ENCODE data around the gene RPTOR. TPM values are rescaled to one million over a fixed set of nuclear protein-coding genes. Genes with fewer than 3 reads are reported as not detected.

Gene RPTOR
- polyA plus RNA-seq, 1 donor from 2014 or later: 8.0 TPM

- Histone ChIP-seq H2AFZ (ENCODE audit: low read depth, low read length) (no peak overlapping the region), H3K9me2 (ENCODE audit: insufficient read depth, low read length) (no peaks in the 10 kb centered on the region), H3K36me3 (ENCODE audit: insufficient read depth, low read length) (no peaks in the 10 kb centered on the region), H3K4me2 (ENCODE audit: low read length) (no peak overlapping the region), H3K27ac (ENCODE audit: low read length) (no peak overlapping the region), H3K27me3 (ENCODE audit: insufficient read depth, low read depth, low read length) (no peaks in the 10 kb centered on the region), H4K20me1 (ENCODE audit: insufficient read depth) (no peaks in the 10 kb centered on the region), H3K4me3 (ENCODE audit: low read length) (no peak overlapping the region), H3F3A (ENCODE audit: insufficient read depth, low read length, poor library complexity, severe bottlenecking) (no peaks in the 10 kb centered on the region), H3K9ac (ENCODE audit: low read length) (no peak overlapping the region), H3K79me2 (replicated peaks; ENCODE audit: insufficient read depth, low read length) (peaks cover 5% of the 10 kb centered on the region), H3K9me3 (ENCODE audit: low read length) (no peaks in the 10 kb centered on the region)
- TF ChIP-seq TAF1 (IDR thresholded peaks at IDR 0.05; ENCODE audit: low read depth) (no peak), EP300 (conservative IDR thresholded peaks at IDR 0.05; ENCODE audit: poor library complexity, severe bottlenecking) (no peak), RAD21 (conservative IDR thresholded peaks at IDR 0.05) (no peak), EZH2 (IDR thresholded peaks at IDR 0.05; ENCODE audit: borderline replicate concordance, insufficient read depth, low read length, poor library complexity, severe bottlenecking) (no peak), POLR2AphosphoS5 (IDR thresholded peaks at IDR 0.05) (no peak), REST (IDR thresholded peaks at IDR 0.05; ENCODE audit: borderline replicate concordance) (no peak), MXI1 (conservative IDR thresholded peaks at IDR 0.05; ENCODE audit: poor library complexity, severe bottlenecking) (no peak), SMC3 (conservative IDR thresholded peaks at IDR 0.05; ENCODE audit: poor library complexity) (no peak)
- TF ChIP-seq, protein P1, sequence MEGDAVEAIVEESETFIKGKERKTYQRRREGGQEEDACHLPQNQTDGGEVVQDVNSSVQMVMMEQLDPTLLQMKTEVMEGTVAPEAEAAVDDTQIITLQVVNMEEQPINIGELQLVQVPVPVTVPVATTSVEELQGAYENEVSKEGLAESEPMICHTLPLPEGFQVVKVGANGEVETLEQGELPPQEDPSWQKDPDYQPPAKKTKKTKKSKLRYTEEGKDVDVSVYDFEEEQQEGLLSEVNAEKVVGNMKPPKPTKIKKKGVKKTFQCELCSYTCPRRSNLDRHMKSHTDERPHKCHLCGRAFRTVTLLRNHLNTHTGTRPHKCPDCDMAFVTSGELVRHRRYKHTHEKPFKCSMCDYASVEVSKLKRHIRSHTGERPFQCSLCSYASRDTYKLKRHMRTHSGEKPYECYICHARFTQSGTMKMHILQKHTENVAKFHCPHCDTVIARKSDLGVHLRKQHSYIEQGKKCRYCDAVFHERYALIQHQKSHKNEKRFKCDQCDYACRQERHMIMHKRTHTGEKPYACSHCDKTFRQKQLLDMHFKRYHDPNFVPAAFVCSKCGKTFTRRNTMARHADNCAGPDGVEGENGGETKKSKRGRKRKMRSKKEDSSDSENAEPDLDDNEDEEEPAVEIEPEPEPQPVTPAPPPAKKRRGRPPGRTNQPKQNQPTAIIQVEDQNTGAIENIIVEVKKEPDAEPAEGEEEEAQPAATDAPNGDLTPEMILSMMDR (IDR thresholded peaks at IDR 0.05; ENCODE audit: poor library complexity, severe bottlenecking): no peak
Measured at GRCh38 chr17:80621997-80622357, 77.3 kb downstream of the RPTOR start.

DNA sequence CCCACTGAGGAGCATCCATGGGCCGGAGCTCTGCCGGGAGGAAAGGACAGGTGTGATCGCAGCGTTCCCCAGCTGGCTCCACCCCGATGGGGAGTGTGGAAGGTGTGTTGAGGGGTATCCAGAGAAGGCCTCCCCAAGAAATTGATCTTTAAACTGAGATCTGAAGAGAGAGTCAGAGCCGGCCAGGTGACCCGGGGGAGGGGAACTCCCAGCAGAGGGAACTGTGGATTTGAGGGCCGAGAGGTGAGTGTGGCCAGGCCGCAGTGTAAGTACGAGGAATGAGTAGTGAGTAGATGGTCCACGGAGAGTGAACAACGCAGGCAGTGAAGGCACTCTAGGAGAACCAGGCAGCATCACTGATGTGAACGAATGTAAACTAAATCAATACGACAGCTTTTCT, 80.2 kb downstream of the RPTOR start:
- TF ChIP-seq RAD21 (conservative IDR thresholded peaks at IDR 0.05): no peak
- TF ChIP-seq, protein P1 (IDR thresholded peaks at IDR 0.05; ENCODE audit: poor library complexity, severe bottlenecking): no peak
- TF ChIP-seq TAF1 (IDR thresholded peaks at IDR 0.05; ENCODE audit: low read depth): no peak
- TF ChIP-seq EZH2 (IDR thresholded peaks at IDR 0.05; ENCODE audit: borderline replicate concordance, insufficient read depth, low read length, poor library complexity, severe bottlenecking): no peak
- no peak for TF ChIP-seq POLR2AphosphoS5 (IDR thresholded peaks at IDR 0.05)
- no peak for TF ChIP-seq REST (IDR thresholded peaks at IDR 0.05; ENCODE audit: borderline replicate concordance)
- no peak for TF ChIP-seq SMC3 (conservative IDR thresholded peaks at IDR 0.05; ENCODE audit: poor library complexity)
- TF ChIP-seq EP300 (conservative IDR thresholded peaks at IDR 0.05; ENCODE audit: poor library complexity, severe bottlenecking): no peak
- no peak for TF ChIP-seq MXI1 (conservative IDR thresholded peaks at IDR 0.05; ENCODE audit: poor library complexity, severe bottlenecking)
- no peaks in the 10 kb centered on the region for H4K20me1 ChIP-seq (ENCODE audit: insufficient read depth)
- H3K36me3 ChIP-seq (ENCODE audit: insufficient read depth, low read length): no peaks in the 10 kb centered on the region
- no peak overlapping the region for H2AFZ ChIP-seq (ENCODE audit: low read depth, low read length)
- H3K9ac ChIP-seq (ENCODE audit: low read length): no peak overlapping the region
- no peak overlapping the region for H3K27ac ChIP-seq (ENCODE audit: low read length)
- no peaks in the 10 kb centered on the region for H3K9me3 ChIP-seq (ENCODE audit: low read length)
- H3K4me2 ChIP-seq (ENCODE audit: low read length): no peak overlapping the region
- H3F3A ChIP-seq (ENCODE audit: insufficient read depth, low read length, poor library complexity, severe bottlenecking): no peaks in the 10 kb centered on the region
- no peaks in the 10 kb centered on the region for H3K9me2 ChIP-seq (ENCODE audit: insufficient read depth, low read length)
- H3K79me2 ChIP-seq (replicated peaks; ENCODE audit: insufficient read depth, low read length): peaks cover 5% of the 10 kb centered on the region
- H3K4me3 ChIP-seq (ENCODE audit: low read length): no peak overlapping the region
- H3K27me3 ChIP-seq (ENCODE audit: insufficient read depth, low read depth, low read length): no peaks in the 10 kb centered on the region
